Common myeloid progenitor, CD34-positive (primary cell): ENCODE results near the gene BRICD5.

Source experiments
- CTCF ChIA-PET: fragments of 350-600 bp; sonication (Branson Sonifier 250); formaldehyde crosslinking; loops from one replicate; lab custom pipeline; 2021; ENCODE audit warnings: antibody characterized with exemption; lab: Charles Lee
- POLR2A ChIA-PET: fragments of 350-600 bp; sonication (Branson Sonifier 250); formaldehyde crosslinking; loops from one replicate; lab custom pipeline; 2021; ENCODE audit warnings: antibody characterized with exemption; lab: Charles Lee
- DNase-seq, 3 donors: peaks; one replicate each; pipeline versions ENCODE4 v3.0.0 to v3.0.0-alpha.2; 2013
- H3K27ac ChIP-seq, 2 experiments: 1 replicate in 1 of 2; 2 replicates in 1 of 2; pipeline ENCODE4 v1.7.0; 2013; ENCODE audit warnings: inconsistent platforms in 2 of 2, low read length in 2 of 2, mild to moderate bottlenecking in 2 of 2, low read depth in 1 of 2, moderate library complexity in 1 of 2; ENCODE audit not compliant: severe bottlenecking in 2 of 2, insufficient read depth in 1 of 2, poor library complexity in 1 of 2
- H3K27me3 ChIP-seq, 5 experiments: replicated peaks in 2 of 5; 1 replicate in 3 of 5; 2 replicates in 2 of 5; pipeline versions ENCODE4 v1.6.1 to v1.7.0; 2013; ENCODE audit warnings: low read length in 4 of 5, mild to moderate bottlenecking in 2 of 5, moderate library complexity in 2 of 5, inconsistent platforms in 1 of 5; ENCODE audit not compliant: insufficient read depth in 5 of 5, control insufficient read depth in 4 of 5
- H3K36me3 ChIP-seq, 4 experiments: 1 replicate in 2 of 4; 2 replicates in 2 of 4; pipeline versions ENCODE4 v1.6.1 to v1.7.0; 2013; ENCODE audit warnings: low read length in 3 of 4, control low read depth in 1 of 4, mild to moderate bottlenecking in 1 of 4; ENCODE audit not compliant: control insufficient read depth in 4 of 4, insufficient read depth in 4 of 4
- H3K4me1 ChIP-seq, 4 experiments: 1 replicate in 3 of 4; 2 replicates in 1 of 4; pipeline versions ENCODE4 v1.6.1 to v1.7.1; 2013; ENCODE audit warnings: low read length in 3 of 4, mild to moderate bottlenecking in 3 of 4, control low read depth in 1 of 4, inconsistent platforms in 1 of 4, moderate library complexity in 1 of 4; ENCODE audit not compliant: control insufficient read depth in 4 of 4, insufficient read depth in 4 of 4; ENCODE audit errors: control extremely low read depth in 1 of 4
- H3K4me3 ChIP-seq, 7 experiments: 1 replicate in 4 of 7; 2 replicates in 3 of 7; pipeline versions ENCODE4 v1.5.1 to v1.7.0; 2013; ENCODE audit warnings: mild to moderate bottlenecking in 7 of 7, low read length in 6 of 7, moderate library complexity in 6 of 7, inconsistent platforms in 2 of 7, low read depth in 2 of 7, control low read depth in 1 of 7; ENCODE audit not compliant: insufficient read depth in 4 of 7, control insufficient read depth in 1 of 7; ENCODE audit errors: extremely low read depth in 1 of 7
- H3K9me3 ChIP-seq, 5 experiments: 1 replicate in 4 of 5; 2 replicates in 1 of 5; pipeline versions ENCODE4 v1.6.1 to v1.7.1; 2013; ENCODE audit warnings: low read length in 4 of 5, mild to moderate bottlenecking in 2 of 5, inconsistent platforms in 1 of 5, low read depth in 1 of 5, moderate library complexity in 1 of 5; ENCODE audit not compliant: control insufficient read depth in 4 of 5, insufficient read depth in 2 of 5; ENCODE audit errors: control extremely low read depth in 1 of 5
- WGBS: methylation state at CpG from one replicate; pipeline ENCODE4 v1.1.5; 2013; ENCODE audit not compliant: insufficient coverage; 5-methylcytosine and 5-hydroxymethylcytosine counted together

The BRICD5 gene

GRCh38 chr16:2160915-2161551 lies 49.6 kb downstream of the BRICD5 start:
- Histone ChIP-seq H3K4me3 (no peak overlapping the region), H3K27me3 (no peaks in the 10 kb centered on the region), H3K4me1 (peaks cover 0 to 17% (median 15%) of the 10 kb centered on the region in 4 experiments), H3K9me3 (peaks cover 0 to 8% (median 0%) of the 10 kb centered on the region in 5 experiments), H3K27ac (no peak overlapping the region), H3K36me3 (peaks cover 4 to 28% (median 7%) of the 10 kb centered on the region in 4 experiments)
- no peak for DNase-seq
- CTCF ChIA-PET, result no interaction called here
- 74% methylated on average over 12 of the region's 20 CpGs for WGBS
- POLR2A ChIA-PET, result no interaction called here
